ENCODE data around the gene WDFY2. TPM values are rescaled to one million over a fixed set of nuclear protein-coding genes. Genes with fewer than 3 reads are reported as not detected.

The WDFY2 gene
- total and polyA plus RNA-seq, 4 donors = 3.4 to 10.5 (median 5.8) TPM

DNA sequence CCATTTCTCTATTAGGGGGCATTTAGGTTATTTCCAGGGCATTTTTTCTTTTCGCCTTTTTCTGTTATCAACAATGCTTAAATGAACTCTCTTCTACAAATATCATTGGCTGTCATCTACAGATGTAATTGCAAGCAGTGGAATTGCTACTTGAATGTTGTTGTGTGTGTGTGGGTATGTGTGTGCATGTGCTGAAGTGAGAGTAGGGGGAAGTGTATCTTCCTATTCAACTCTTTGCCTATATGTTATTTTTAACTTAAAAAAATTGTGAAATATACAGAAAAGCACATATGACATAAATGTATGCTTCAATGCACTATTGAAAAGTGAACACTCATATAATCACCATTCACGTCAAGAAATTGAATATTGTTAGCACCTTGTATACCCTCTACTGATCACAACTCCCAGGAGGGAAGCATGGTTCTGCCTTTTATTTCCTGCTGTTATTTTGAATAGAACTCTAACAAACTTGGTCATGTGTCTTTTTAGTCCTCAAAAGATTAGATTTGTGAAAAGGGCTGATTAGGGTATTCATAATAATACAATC lies 24.7 kb downstream of the WDFY2 start:
- 91% methylated on average over 2 of the region's 2 CpGs for WGBS
- DNase-seq (ENCODE audit: low spot score) = no peak
- H3K4me1 ChIP-seq (ENCODE audit: control insufficient read depth in 4 of 4, insufficient read depth in 4 of 4, low read length in 3 of 4) = peaks cover 0 to 1% (median 0%) of the 10 kb centered on the region in 4 donors

DNA sequence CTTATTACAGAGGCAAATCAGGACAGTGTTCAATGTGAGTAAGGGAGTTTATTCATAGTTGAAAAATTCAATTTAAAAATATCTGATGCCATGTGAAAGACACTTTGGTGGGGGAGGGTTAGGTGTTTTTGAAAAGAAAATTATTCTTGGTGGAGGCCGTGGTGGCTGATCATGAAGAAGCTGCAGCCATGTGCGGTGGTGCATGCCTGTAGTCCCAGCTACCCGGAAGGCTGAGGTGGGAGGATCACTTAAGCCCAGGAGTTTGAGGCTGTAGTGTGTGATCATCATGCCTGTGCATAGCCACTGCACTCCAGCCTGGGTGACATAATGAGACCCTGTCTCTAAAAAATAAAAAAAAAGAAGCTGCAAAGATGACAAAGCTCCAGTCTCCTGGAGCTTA lies 28.6 kb downstream of the WDFY2 start:
- Histone ChIP-seq H3K4me1 (ENCODE audit: control insufficient read depth in 4 of 4, insufficient read depth in 4 of 4, low read length in 3 of 4) (peaks cover 0 to 5% (median 0%) of the 10 kb centered on the region in 4 donors), H3K4me3 (ENCODE audit: low read depth in 1 of 3, low read length in 3 of 3) (no peak overlapping the region), H3K36me3 (ENCODE audit: control insufficient read depth in 4 of 4, insufficient read depth in 3 of 4, low read depth in 1 of 4, low read length in 3 of 4) (peaks cover 0 to 2% (median 0%) of the 10 kb centered on the region in 4 donors), H3K9ac (ENCODE audit: low read depth in 1 of 2, low read length in 2 of 2) (no peak overlapping the region), H3K27ac (ENCODE audit: low read depth in 1 of 2, low read length in 2 of 2) (no peak overlapping the region), H3K9me3 (ENCODE audit: control insufficient read depth in 4 of 4, low read length in 3 of 4) (no peaks in the 10 kb centered on the region), H3K27me3 (ENCODE audit: control insufficient read depth in 4 of 4, insufficient read depth in 4 of 4, low read length in 3 of 4) (no peaks in the 10 kb centered on the region)
- no peak for TF ChIP-seq RAD21 (IDR thresholded peaks at IDR 0.05)
- TF ChIP-seq, protein P1, sequence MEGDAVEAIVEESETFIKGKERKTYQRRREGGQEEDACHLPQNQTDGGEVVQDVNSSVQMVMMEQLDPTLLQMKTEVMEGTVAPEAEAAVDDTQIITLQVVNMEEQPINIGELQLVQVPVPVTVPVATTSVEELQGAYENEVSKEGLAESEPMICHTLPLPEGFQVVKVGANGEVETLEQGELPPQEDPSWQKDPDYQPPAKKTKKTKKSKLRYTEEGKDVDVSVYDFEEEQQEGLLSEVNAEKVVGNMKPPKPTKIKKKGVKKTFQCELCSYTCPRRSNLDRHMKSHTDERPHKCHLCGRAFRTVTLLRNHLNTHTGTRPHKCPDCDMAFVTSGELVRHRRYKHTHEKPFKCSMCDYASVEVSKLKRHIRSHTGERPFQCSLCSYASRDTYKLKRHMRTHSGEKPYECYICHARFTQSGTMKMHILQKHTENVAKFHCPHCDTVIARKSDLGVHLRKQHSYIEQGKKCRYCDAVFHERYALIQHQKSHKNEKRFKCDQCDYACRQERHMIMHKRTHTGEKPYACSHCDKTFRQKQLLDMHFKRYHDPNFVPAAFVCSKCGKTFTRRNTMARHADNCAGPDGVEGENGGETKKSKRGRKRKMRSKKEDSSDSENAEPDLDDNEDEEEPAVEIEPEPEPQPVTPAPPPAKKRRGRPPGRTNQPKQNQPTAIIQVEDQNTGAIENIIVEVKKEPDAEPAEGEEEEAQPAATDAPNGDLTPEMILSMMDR (IDR thresholded peaks at IDR 0.05; ENCODE audit: low read depth, low read length, missing input control) = no peak
- no peak for TF ChIP-seq HNF4G (IDR thresholded peaks at IDR 0.05)
- no peak for TF ChIP-seq RXRA (IDR thresholded peaks at IDR 0.05)
- no peak for DNase-seq (ENCODE audit: low spot score)
- 96% methylated on average over 3 of the region's 3 CpGs for WGBS

More for the DNA sequence above, 24.7 kb downstream of the WDFY2 start:
- H3K9ac ChIP-seq (ENCODE audit: low read depth in 1 of 2, low read length in 2 of 2) = no peak overlapping the region
- H3K27ac ChIP-seq (ENCODE audit: low read depth in 1 of 2, low read length in 2 of 2) = no peak overlapping the region
- H3K4me3 ChIP-seq (ENCODE audit: low read depth in 1 of 3, low read length in 3 of 3) = no peak overlapping the region
- H3K36me3 ChIP-seq (ENCODE audit: control insufficient read depth in 4 of 4, insufficient read depth in 3 of 4, low read depth in 1 of 4, low read length in 3 of 4) = no peaks in the 10 kb centered on the region
- H3K9me3 ChIP-seq (ENCODE audit: control insufficient read depth in 4 of 4, low read length in 3 of 4) = no peaks in the 10 kb centered on the region
- no peaks in the 10 kb centered on the region for H3K27me3 ChIP-seq (ENCODE audit: control insufficient read depth in 4 of 4, insufficient read depth in 4 of 4, low read length in 3 of 4)
- TF ChIP-seq, protein P2, sequence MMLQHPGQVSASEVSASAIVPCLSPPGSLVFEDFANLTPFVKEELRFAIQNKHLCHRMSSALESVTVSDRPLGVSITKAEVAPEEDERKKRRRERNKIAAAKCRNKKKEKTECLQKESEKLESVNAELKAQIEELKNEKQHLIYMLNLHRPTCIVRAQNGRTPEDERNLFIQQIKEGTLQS (IDR thresholded peaks at IDR 0.05) = no peak
- TF ChIP-seq EGR1 (IDR thresholded peaks at IDR 0.05; ENCODE audit: low read depth in 2 of 2) (no peak), FOXA1 (IDR thresholded peaks at IDR 0.05) (no peak), GABPA (IDR thresholded peaks at IDR 0.05 in 1 of 2, conservative IDR thresholded peaks at IDR 0.05 in 1 of 2) (no peak)

DNA sequence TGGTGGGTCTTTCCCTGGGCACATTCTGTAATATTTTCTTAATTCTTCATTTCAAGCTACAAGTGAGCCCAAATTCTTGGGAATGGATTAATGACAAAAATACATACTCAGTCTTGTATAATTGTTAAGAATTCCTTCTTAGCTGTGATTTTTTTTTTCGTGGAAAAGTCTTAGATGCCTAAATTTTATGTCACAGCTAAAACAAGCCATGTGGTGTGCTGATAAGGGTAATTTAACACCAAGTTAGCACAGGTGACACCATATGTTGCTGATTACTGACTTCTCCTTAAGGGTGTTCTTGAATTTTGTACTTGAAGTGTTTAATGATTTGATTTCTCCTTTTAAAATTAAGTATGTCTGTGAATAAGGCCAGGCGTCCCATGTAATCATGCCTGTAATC lies 29.3 kb downstream of the WDFY2 start:
- no peak overlapping the region for H3K4me3 ChIP-seq (ENCODE audit: low read depth in 1 of 3, low read length in 3 of 3)
- no peak for DNase-seq (ENCODE audit: low spot score)
- H3K9ac ChIP-seq (ENCODE audit: low read depth in 1 of 2, low read length in 2 of 2) = no peak overlapping the region
- peaks cover 0 to 2% (median 0%) of the 10 kb centered on the region in 4 donors for H3K36me3 ChIP-seq (ENCODE audit: control insufficient read depth in 4 of 4, insufficient read depth in 3 of 4, low read depth in 1 of 4, low read length in 3 of 4)
- no peaks in the 10 kb centered on the region for H3K27me3 ChIP-seq (ENCODE audit: control insufficient read depth in 4 of 4, insufficient read depth in 4 of 4, low read length in 3 of 4)
- WGBS = 78% methylated on average over 2 of the region's 2 CpGs
- H3K4me1 ChIP-seq (ENCODE audit: control insufficient read depth in 4 of 4, insufficient read depth in 4 of 4, low read length in 3 of 4) = peaks cover 0 to 5% (median 0%) of the 10 kb centered on the region in 4 donors
- TF ChIP-seq GABPA (IDR thresholded peaks at IDR 0.05 in 1 of 2, conservative IDR thresholded peaks at IDR 0.05 in 1 of 2) = no peak
- no peak for TF ChIP-seq FOXA1 (IDR thresholded peaks at IDR 0.05)
- TF ChIP-seq HNF4G (IDR thresholded peaks at IDR 0.05) = no peak
- TF ChIP-seq, protein P1 (IDR thresholded peaks at IDR 0.05; ENCODE audit: low read depth, low read length, missing input control) = no peak
- TF ChIP-seq, protein P3, sequence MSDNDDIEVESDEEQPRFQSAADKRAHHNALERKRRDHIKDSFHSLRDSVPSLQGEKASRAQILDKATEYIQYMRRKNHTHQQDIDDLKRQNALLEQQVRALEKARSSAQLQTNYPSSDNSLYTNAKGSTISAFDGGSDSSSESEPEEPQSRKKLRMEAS (IDR thresholded peaks at IDR 0.05) = no peak
- no peak for TF ChIP-seq NR2F2 (IDR thresholded peaks at IDR 0.05)
- TF ChIP-seq FOXA2 (IDR thresholded peaks at IDR 0.05) = no peak
- H3K9me3 ChIP-seq (ENCODE audit: control insufficient read depth in 4 of 4, low read length in 3 of 4) = no peaks in the 10 kb centered on the region
- no peak overlapping the region for H3K27ac ChIP-seq (ENCODE audit: low read depth in 1 of 2, low read length in 2 of 2)
